Peyer's patch (tissue), 4 donors: ENCODE measurements around the gene HRH3.

ENCODE experiments used
- CTCF ChIP-seq, 6 experiments: fragments of 450-650 bp in 4 of 6; fragments of 200-600 bp in 2 of 6; sonication (generic) in 1 of 6; IDR thresholded peaks; one replicate each; pipeline ENCODE4 v1.5.1; 2017 to 2019; ENCODE audit warnings: antibody characterized with exemption in 6 of 6, mild to moderate bottlenecking in 3 of 6, moderate library complexity in 1 of 6
- POLR2A ChIP-seq, 2 donors: fragments of 450-650 bp; IDR thresholded peaks; one replicate each; pipeline ENCODE4 v1.5.1; 2017; ENCODE audit warnings: antibody characterized with exemption in 2 of 2, mild to moderate bottlenecking in 2 of 2, moderate library complexity in 2 of 2

- TF ChIP-seq CTCF (IDR thresholded peaks at IDR 0.05) = no peak
- no peak for TF ChIP-seq POLR2A (IDR thresholded peaks at IDR 0.05)
Measured at GRCh38 chr20:62266340-62266739, 46.3 kb upstream of the HRH3 start.
